HepG2 (cell line): Measurements from ENCODE around the gene SLC9A9. TPM values are rescaled to one million over a fixed set of nuclear protein-coding genes. Genes with fewer than 3 reads are reported as not detected.

ENCODE experiments used
- ATAC-seq: fragments of 200-7000 bp; cut with Tn5 transposase; 3 replicates; pipeline ENCODE4 v1.9.1; 2020; ENCODE audit warnings: mild to moderate bottlenecking, moderate library complexity
- BruUV-seq: library from RNA; stranded (reverse); fragments of 400-500 nt; replicated peaks from 2 replicates; lab custom pipeline; 2021; lab: Mats Ljungman, UMichigan
- CTCF ChIA-PET: fragments of 300-600 bp; formaldehyde crosslinking; extraction: SDS; loops from one replicate; lab custom pipeline; 2021; ENCODE audit warnings: low total read pairs, inconsistent platforms, low intra/inter-chr PET ratio; lab: Yijun Ruan, JAX
- POLR2A ChIA-PET: fragments of 350-600 bp; sonication (Branson Sonifier 250); formaldehyde crosslinking; loops from one replicate; lab custom pipeline; 2020; ENCODE audit warnings: antibody characterized with exemption, inconsistent platforms; lab: Yijun Ruan, JAX
- DNase-seq: peaks from one replicate; pipeline ENCODE4 v3.0.0-alpha.2; 2015; ENCODE audit warnings: low spot score
- FAIRE-seq: peaks from 3 replicates; lab custom pipeline; 2011; peaks lifted over from hg19 to GRCh38; lab: Jason Lieb, UNC
- H2AFZ ChIP-seq: one replicate; pipeline ENCODE4 v1.6.1; 2011; ENCODE audit warnings: low read length, inconsistent platforms
- H3K27ac ChIP-seq: fragments of 300-600 bp; 3 replicates; pipeline ENCODE4 v1.8.0; 2011; ENCODE audit warnings: mixed run types, mild to moderate bottlenecking, mixed read lengths, low read length, inconsistent platforms; ENCODE audit not compliant: insufficient read depth; ENCODE audit errors: extremely low read length
- H3K27me3 ChIP-seq, 2 experiments: fragments of 200-600 bp in 1 of 2; 2 replicates in 1 of 2; 3 replicates in 1 of 2; pipeline versions ENCODE4 v1.6.0 to v1.8.0; 2011; ENCODE audit warnings: low read length in 2 of 2, mild to moderate bottlenecking in 2 of 2, moderate library complexity in 2 of 2, inconsistent platforms in 1 of 2; ENCODE audit not compliant: insufficient read depth in 2 of 2, control insufficient read depth in 1 of 2
- H3K36me3 ChIP-seq, 2 experiments: fragments of 200-600 bp in 1 of 2; replicated peaks in 1 of 2; 2 replicates in 1 of 2; 3 replicates in 1 of 2; pipeline versions ENCODE4 v1.5.1 to v1.8.0; 2011; ENCODE audit warnings: low read length in 2 of 2, inconsistent platforms in 1 of 2; ENCODE audit not compliant: insufficient read depth in 2 of 2, control insufficient read depth in 1 of 2
- H3K4me1 ChIP-seq: 2 replicates; pipeline ENCODE4 v1.5.1; 2012; ENCODE audit warnings: low read length, inconsistent platforms; ENCODE audit not compliant: insufficient read depth
- H3K4me2 ChIP-seq: 2 replicates; pipeline ENCODE4 v1.6.0; 2011; ENCODE audit warnings: low read depth, low read length, inconsistent platforms
- H3K4me3 ChIP-seq, 3 experiments: fragments of 200-600 bp in 1 of 3; sonication (generic), shearing (Covaris generic) in 1 of 3; replicated peaks in 1 of 3; 2 replicates each; pipeline ENCODE4 v1.5.1; 2011 to 2016; ENCODE audit warnings: low read length in 3 of 3, inconsistent platforms in 2 of 3, low read depth in 2 of 3, mild to moderate bottlenecking in 2 of 3, control low read depth in 1 of 3, mixed read lengths in 1 of 3; ENCODE audit not compliant: insufficient read depth in 1 of 3
- H3K79me2 ChIP-seq: one replicate; pipeline ENCODE4 v1.6.1; 2011; ENCODE audit warnings: low read length, inconsistent platforms; ENCODE audit not compliant: insufficient read depth
- H3K9ac ChIP-seq: 2 replicates; pipeline ENCODE4 v1.6.0; 2011; ENCODE audit warnings: mild to moderate bottlenecking, low read depth, low read length, inconsistent platforms; ENCODE audit not compliant: insufficient read depth
- H3K9me3 ChIP-seq: 2 replicates; pipeline ENCODE4 v1.5.1; 2012; ENCODE audit warnings: mild to moderate bottlenecking, low read length
- H4K20me1 ChIP-seq: 2 replicates; pipeline ENCODE4 v1.6.0; 2011; ENCODE audit warnings: inconsistent platforms, mild to moderate bottlenecking, low read length, moderate library complexity; ENCODE audit not compliant: insufficient read depth
- GATAD1 ChIP-seq: IDR thresholded peaks from 2 replicates; pipeline ENCODE4 v1.6.1; 2016; ENCODE audit warnings: missing genetic modification reagents, missing compliant biosample characterization
- LCORL ChIP-seq, 2 experiments: fragments of 450-650 bp in 1 of 2; sonication (generic) in 1 of 2; formaldehyde crosslinking in 1 of 2; IDR thresholded peaks; 2 replicates each; pipeline versions ENCODE4 v1.5.0 to v1.6.1; 2017 to 2020; ENCODE audit warnings: antibody characterized with exemption in 1 of 2, missing genetic modification reagents in 1 of 2
- PRPF4 ChIP-seq: fragments of 200-400 bp; formaldehyde crosslinking; IDR thresholded peaks from 2 replicates; pipeline ENCODE4 v1.6.1; 2016; ENCODE audit warnings: low read length, low read depth; ENCODE audit not compliant: poor library complexity, severe bottlenecking
- ZFAT ChIP-seq: sonication (generic); formaldehyde crosslinking; conservative IDR thresholded peaks from 2 replicates; pipeline ENCODE4 v1.8.1; 2023; ENCODE audit warnings: missing genetic modification reagents, inconsistent platforms
- WGBS: methylation state at CpG from one replicate; pipeline ENCODE4 v1.1.6; 2017; ENCODE audit warnings: low lambda C conversion rate; 5-methylcytosine and 5-hydroxymethylcytosine counted together
- in situ Hi-C: cut with HindIII; loops from 2 replicates; pipeline ENCODE4 v1.10.0; 2017; ENCODE audit warnings: low pct_unique_long_range_greater_than_20kb; ENCODE audit not compliant: extremely low pct_ligation_motif_present
- intact Hi-C: fragments of 100-400 bp; cut with micrococcal nuclease; formaldehyde crosslinking; loops from one replicate; pipeline ENCODE4 v1.10.0; 2022; ENCODE audit not compliant: unreplicated experiment
- polyA plus RNA-seq, 8 experiments: library from polyadenylated mRNA; depleted of rRNA in 3 of 8; stranded (reverse) in 7 of 8; unstranded in 1 of 8; fragments of >200 nt; fragmentation: Illumina TruSeq in 4 of 8; extraction: Trizol in 4 of 8; gene quantifications; 2 replicates each; pipeline versions ENCODE4 v1.2.1 to v1.2.3, GENCODE V29; 2011 to 2016; ENCODE audit warnings: low read depth in 4 of 8, missing spikeins in 1 of 8, mixed read lengths in 1 of 8; ENCODE audit not compliant: insufficient read depth in 1 of 8
- total RNA-seq, 5 experiments: library from RNA; depleted of rRNA; stranded (reverse); fragments of >200 nt; fragmentation: Illumina TruSeq; extraction: Trizol; gene quantifications; 2 replicates each; pipeline ENCODE4 v1.2.3, GENCODE V29; 2016; ENCODE audit warnings: low read depth in 1 of 5
- TF ChIP-seq, protein P1 (sequence below): sonication (generic); formaldehyde crosslinking; IDR thresholded peaks from 2 replicates; pipeline ENCODE4 v1.5.1; 2020; ENCODE audit warnings: mild to moderate bottlenecking, missing genetic modification reagents
- TF ChIP-seq, protein P2 (sequence below): sonication (generic); formaldehyde crosslinking; IDR thresholded peaks from 2 replicates; pipeline ENCODE4 v1.4.0; 2020; ENCODE audit warnings: missing genetic modification reagents

The SLC9A9 gene
- total and polyA plus RNA-seq, 2 of the 13 experiments (the other 11 are each of a cell fraction or from before 2014, with no cell fraction given) = not detected

DNA sequence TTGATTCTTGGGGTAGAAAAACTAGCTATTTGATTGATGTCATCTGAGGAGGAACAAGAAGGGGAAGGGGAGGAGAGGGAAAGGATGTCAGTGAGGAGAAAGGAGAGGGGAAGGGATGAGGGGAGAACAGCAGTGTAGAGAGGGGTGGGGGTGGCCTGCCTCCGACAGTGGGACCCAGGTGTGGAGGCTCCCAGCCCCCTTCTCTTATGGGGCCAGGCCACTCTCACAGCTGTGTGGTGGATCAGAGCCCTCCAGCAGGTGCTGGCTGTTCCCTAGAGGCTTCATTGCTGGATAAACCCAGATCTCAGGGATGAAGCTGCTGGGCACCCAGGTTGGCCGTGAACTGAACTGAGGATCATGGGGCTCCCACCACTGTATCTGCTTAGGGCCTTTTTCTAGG, 464.2 kb downstream of the SLC9A9 start:
- ChIA-PET CTCF (no interaction called here), POLR2A (no interaction called here)
- WGBS = 5% methylated on average over 2 of the region's 2 CpGs
- no TSS peak for BruUV-seq
- no peaks in the 10 kb centered on the region for H3K79me2 ChIP-seq
- H3K36me3 ChIP-seq = no peaks in the 10 kb centered on the region
- no peak overlapping the region for H2AFZ ChIP-seq
- no peaks in the 10 kb centered on the region for H3K9me3 ChIP-seq
- in situ Hi-C loops = no loop called here
- no peaks in the 10 kb centered on the region for H3K4me1 ChIP-seq
- no peaks in the 10 kb centered on the region for H4K20me1 ChIP-seq
- no peak for ATAC-seq
- TF ChIP-seq, protein P1, sequence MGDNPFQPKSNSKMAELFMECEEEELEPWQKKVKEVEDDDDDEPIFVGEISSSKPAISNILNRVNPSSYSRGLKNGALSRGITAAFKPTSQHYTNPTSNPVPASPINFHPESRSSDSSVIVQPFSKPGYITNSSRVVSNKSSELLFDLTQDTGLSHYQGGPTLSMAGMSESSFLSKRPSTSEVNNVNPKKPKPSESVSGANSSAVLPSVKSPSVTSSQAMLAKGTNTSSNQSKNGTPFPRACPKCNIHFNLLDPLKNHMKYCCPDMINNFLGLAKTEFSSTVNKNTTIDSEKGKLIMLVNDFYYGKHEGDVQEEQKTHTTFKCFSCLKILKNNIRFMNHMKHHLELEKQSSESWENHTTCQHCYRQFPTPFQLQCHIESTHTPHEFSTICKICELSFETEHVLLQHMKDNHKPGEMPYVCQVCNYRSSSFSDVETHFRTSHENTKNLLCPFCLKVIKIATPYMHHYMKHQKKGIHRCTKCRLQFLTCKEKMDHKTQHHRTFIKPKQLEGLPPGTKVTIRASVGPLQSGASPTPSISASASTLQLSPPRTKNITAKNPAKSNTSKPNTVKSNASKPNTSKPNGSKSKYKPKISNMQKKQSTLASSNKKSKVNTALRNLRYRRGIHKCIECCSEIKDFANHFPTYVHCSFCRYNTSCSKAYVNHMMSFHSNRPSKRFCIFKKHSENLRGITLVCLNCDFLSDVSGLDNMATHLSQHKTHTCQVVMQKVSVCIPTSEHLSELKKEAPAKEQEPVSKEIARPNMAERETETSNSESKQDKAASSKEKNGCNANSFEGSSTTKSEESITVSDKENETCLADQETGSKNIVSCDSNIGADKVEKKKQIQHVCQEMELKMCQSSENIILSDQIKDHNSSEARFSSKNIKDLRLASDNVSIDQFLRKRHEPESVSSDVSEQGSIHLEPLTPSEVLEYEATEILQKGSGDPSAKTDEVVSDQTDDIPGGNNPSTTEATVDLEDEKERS (CRISPR knock-in tag) = no peak
- no peak for TF ChIP-seq LCORL (IDR thresholded peaks at IDR 0.05)
- no peak for TF ChIP-seq LCORL (CRISPR knock-in tag; IDR thresholded peaks at IDR 0.05)
- no peak overlapping the region for H3K9ac ChIP-seq
- DNase-seq = no peak
- H3K27me3 ChIP-seq = no peaks in the 10 kb centered on the region
- intact Hi-C loops = no loop called here
- no peak overlapping the region for H3K4me2 ChIP-seq
- no peak for FAIRE-seq
- no peak overlapping the region for H3K4me3 ChIP-seq
- no peak overlapping the region for H3K27ac ChIP-seq

DNA sequence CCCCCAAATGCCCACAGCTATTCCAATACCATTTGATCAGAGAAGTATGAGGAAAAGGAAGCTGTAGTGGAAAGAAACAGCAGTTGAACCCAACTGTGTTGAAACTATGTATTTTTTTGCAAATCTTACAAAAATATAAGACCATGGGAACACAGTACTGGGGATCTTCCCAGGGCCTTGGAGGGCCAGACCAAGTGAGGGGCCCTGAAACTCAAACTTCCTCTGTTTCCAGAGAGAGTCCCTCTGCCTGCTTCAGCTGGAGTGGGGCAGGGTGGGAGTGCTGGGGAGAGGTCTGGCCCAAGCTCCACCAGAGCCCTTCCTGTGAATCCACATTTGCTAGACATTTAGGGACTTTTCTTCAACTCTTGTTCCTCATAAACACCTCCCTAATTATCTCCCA, 464.8 kb downstream of the SLC9A9 start:
- in situ Hi-C loops = no loop called here
- Histone ChIP-seq H3K9ac (no peak overlapping the region), H3K79me2 (no peaks in the 10 kb centered on the region), H3K27ac (no peak overlapping the region), H3K27me3 (no peaks in the 10 kb centered on the region), H3K4me3 (no peak overlapping the region), H3K36me3 (no peaks in the 10 kb centered on the region), H3K4me2 (no peak overlapping the region), H2AFZ (no peak overlapping the region), H3K4me1 (no peaks in the 10 kb centered on the region), H3K9me3 (no peaks in the 10 kb centered on the region), H4K20me1 (no peaks in the 10 kb centered on the region)
- no peak for DNase-seq
- POLR2A ChIA-PET = no interaction called here
- FAIRE-seq = no peak
- ATAC-seq = no peak
- TF ChIP-seq ZFAT (CRISPR knock-in tag) (no peak), GATAD1 (CRISPR knock-in tag) (no peak), PRPF4 (no peak)
- TF ChIP-seq, protein P2, sequence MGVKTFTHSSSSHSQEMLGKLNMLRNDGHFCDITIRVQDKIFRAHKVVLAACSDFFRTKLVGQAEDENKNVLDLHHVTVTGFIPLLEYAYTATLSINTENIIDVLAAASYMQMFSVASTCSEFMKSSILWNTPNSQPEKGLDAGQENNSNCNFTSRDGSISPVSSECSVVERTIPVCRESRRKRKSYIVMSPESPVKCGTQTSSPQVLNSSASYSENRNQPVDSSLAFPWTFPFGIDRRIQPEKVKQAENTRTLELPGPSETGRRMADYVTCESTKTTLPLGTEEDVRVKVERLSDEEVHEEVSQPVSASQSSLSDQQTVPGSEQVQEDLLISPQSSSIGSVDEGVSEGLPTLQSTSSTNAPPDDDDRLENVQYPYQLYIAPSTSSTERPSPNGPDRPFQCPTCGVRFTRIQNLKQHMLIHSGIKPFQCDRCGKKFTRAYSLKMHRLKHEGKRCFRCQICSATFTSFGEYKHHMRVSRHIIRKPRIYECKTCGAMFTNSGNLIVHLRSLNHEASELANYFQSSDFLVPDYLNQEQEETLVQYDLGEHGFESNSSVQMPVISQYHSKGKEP (CRISPR knock-in tag) = no peak
- CTCF ChIA-PET = no interaction called here
- intact Hi-C loops = no loop called here
- no TSS peak for BruUV-seq
